IPS-18a (cell line): ENCODE results near the gene HOXD10.

Experiments
- H3K27ac ChIP-seq: one replicate; pipeline ENCODE4 v1.5.1; 2013; ENCODE audit warnings: low read length
- H3K27me3 ChIP-seq: one replicate; pipeline ENCODE4 v1.6.1; 2013; ENCODE audit warnings: mild to moderate bottlenecking, low read length; ENCODE audit not compliant: control insufficient read depth, insufficient read depth
- H3K36me3 ChIP-seq: one replicate; pipeline ENCODE4 v1.6.1; 2013; ENCODE audit warnings: low read depth, low read length; ENCODE audit not compliant: control insufficient read depth
- H3K4me1 ChIP-seq: one replicate; pipeline ENCODE4 v1.6.1; 2013; ENCODE audit warnings: low read depth, low read length; ENCODE audit not compliant: control insufficient read depth
- H3K4me3 ChIP-seq: one replicate; pipeline ENCODE4 v1.5.1; 2013; ENCODE audit warnings: low read length
- H3K9ac ChIP-seq: one replicate; pipeline ENCODE4 v1.6.1; 2013; ENCODE audit warnings: mild to moderate bottlenecking, low read length, moderate library complexity
- H3K9me3 ChIP-seq: one replicate; pipeline ENCODE4 v1.6.1; 2013; ENCODE audit warnings: low read depth, low read length; ENCODE audit not compliant: control insufficient read depth

The HOXD10 gene

GRCh38 chr2:176115883-176116813, at the start of gene HOXD10:
TSS of gene HOXD10 (plus strand) at chr2:176116778. CDS start at chr2:176116834, 56 bp downstream.
- peaks cover 13% of the 10 kb centered on the region for H3K9me3 ChIP-seq
- H3K27me3 ChIP-seq = peaks cover 100% of the 10 kb centered on the region
- no peak within 1 kb of the TSS for H3K9ac ChIP-seq
- H3K27ac ChIP-seq = no peak within 1 kb of the TSS
- no peak within 1 kb of the TSS for H3K4me3 ChIP-seq
- H3K36me3 ChIP-seq = no peaks in the 10 kb centered on the region
- H3K4me1 ChIP-seq = peaks cover 2% of the 10 kb centered on the region

- Histone ChIP-seq H3K27ac (no peak overlapping the region), H3K4me3 (peak overlapping the region; percentile 43), H3K36me3 (no peaks in the 10 kb centered on the region), H3K27me3 (peaks cover 100% of the 10 kb centered on the region), H3K9me3 (no peaks in the 10 kb centered on the region), H3K9ac (no peak overlapping the region), H3K4me1 (peaks cover 11% of the 10 kb centered on the region)
Observed at GRCh38 chr2:176067589-176068418, 48.8 kb upstream of the HOXD10 start.

GRCh38 chr2:176068419-176068832, 48.2 kb upstream of the HOXD10 start:
- Histone ChIP-seq H3K27ac (no peak overlapping the region), H3K36me3 (no peaks in the 10 kb centered on the region), H3K9me3 (no peaks in the 10 kb centered on the region), H3K9ac (no peak overlapping the region), H3K4me3 (no peak overlapping the region), H3K27me3 (peaks cover 100% of the 10 kb centered on the region), H3K4me1 (peaks cover 11% of the 10 kb centered on the region)

GRCh38 chr2:176071330-176072291, 45.0 kb upstream of the HOXD10 start:
- no peaks in the 10 kb centered on the region for H3K9me3 ChIP-seq
- no peak overlapping the region for H3K4me3 ChIP-seq
- H3K9ac ChIP-seq = no peak overlapping the region
- no peak overlapping the region for H3K27ac ChIP-seq
- H3K4me1 ChIP-seq = peaks cover 9% of the 10 kb centered on the region
- H3K36me3 ChIP-seq = no peaks in the 10 kb centered on the region
- peaks cover 100% of the 10 kb centered on the region for H3K27me3 ChIP-seq

GRCh38 chr2:176072292-176072669, 44.3 kb upstream of the HOXD10 start:
- no peak overlapping the region for H3K27ac ChIP-seq
- peaks cover 100% of the 10 kb centered on the region for H3K27me3 ChIP-seq
- H3K36me3 ChIP-seq = no peaks in the 10 kb centered on the region
- no peaks in the 10 kb centered on the region for H3K9me3 ChIP-seq
- no peak overlapping the region for H3K9ac ChIP-seq
- no peak overlapping the region for H3K4me3 ChIP-seq
- H3K4me1 ChIP-seq = peaks cover 8% of the 10 kb centered on the region

GRCh38 chr2:176072951-176073904, 43.4 kb upstream of the HOXD10 start:
- Histone ChIP-seq H3K9me3 (no peaks in the 10 kb centered on the region), H3K9ac (no peak overlapping the region), H3K27ac (no peak overlapping the region), H3K27me3 (peaks cover 100% of the 10 kb centered on the region), H3K4me3 (no peak overlapping the region), H3K36me3 (no peaks in the 10 kb centered on the region), H3K4me1 (peaks cover under 1% of the 10 kb centered on the region)

- Histone ChIP-seq H3K36me3 (no peaks in the 10 kb centered on the region), H3K4me1 (peaks cover 10% of the 10 kb centered on the region), H3K27me3 (peaks cover 100% of the 10 kb centered on the region), H3K9me3 (no peaks in the 10 kb centered on the region), H3K4me3 (no peak overlapping the region), H3K9ac (no peak overlapping the region), H3K27ac (no peak overlapping the region)
Observed at GRCh38 chr2:176074919-176075425, 41.6 kb upstream of the HOXD10 start.

- Histone ChIP-seq H3K27me3 (peaks cover 99% of the 10 kb centered on the region), H3K9me3 (no peaks in the 10 kb centered on the region), H3K4me3 (no peak overlapping the region)
Observed at GRCh38 chr2:176075481-176075880, 41.1 kb upstream of the HOXD10 start.

GRCh38 chr2:176076063-176076462, 40.5 kb upstream of the HOXD10 start:
- Histone ChIP-seq H3K27me3 (peaks cover 99% of the 10 kb centered on the region), H3K4me1 (peaks cover 10% of the 10 kb centered on the region), H3K27ac (no peak overlapping the region), H3K4me3 (no peak overlapping the region), H3K9ac (no peak overlapping the region), H3K9me3 (no peaks in the 10 kb centered on the region), H3K36me3 (no peaks in the 10 kb centered on the region)

More at GRCh38 chr2:176075481-176075880, 41.1 kb upstream of the HOXD10 start:
- Histone ChIP-seq H3K4me1 (peaks cover 10% of the 10 kb centered on the region), H3K27ac (no peak overlapping the region), H3K9ac (no peak overlapping the region), H3K36me3 (no peaks in the 10 kb centered on the region)

- Histone ChIP-seq H3K27me3 (peaks cover 99% of the 10 kb centered on the region), H3K9me3 (no peaks in the 10 kb centered on the region), H3K4me1 (peaks cover 10% of the 10 kb centered on the region), H3K27ac (no peak overlapping the region), H3K36me3 (no peaks in the 10 kb centered on the region), H3K4me3 (no peak overlapping the region), H3K9ac (no peak overlapping the region)
Observed at GRCh38 chr2:176076796-176077195, 39.8 kb upstream of the HOXD10 start.
